GM23248 (cell line): ENCODE data around the gene ANKLE2. TPM values are rescaled to one million over a fixed set of nuclear protein-coding genes. Genes with fewer than 3 reads are reported as not detected.

ENCODE experiments used
- DNase-seq: peaks from one replicate; pipeline ENCODE4 v3.0.0-alpha.2; 2015
- H2AFZ ChIP-seq: fragments of 200-600 bp; sonication (generic); 2 replicates; pipeline ENCODE4 v1.6.1; 2016; ENCODE audit warnings: antibody characterized with exemption
- H3F3A ChIP-seq: fragments of 200-600 bp; sonication (generic); 2 replicates; pipeline ENCODE4 v1.6.1; 2016; ENCODE audit warnings: mild to moderate bottlenecking, antibody characterized with exemption, mixed run types; ENCODE audit not compliant: insufficient read depth
- H3K27ac ChIP-seq: fragments of 200-600 bp; sonication (generic); 2 replicates; pipeline ENCODE4 v1.5.1; 2016; ENCODE audit warnings: mild to moderate bottlenecking
- H3K27me3 ChIP-seq: fragments of 200-600 bp; sonication (generic); replicated peaks from 2 replicates; pipeline ENCODE4 v1.6.1; 2016; ENCODE audit warnings: mild to moderate bottlenecking; ENCODE audit not compliant: insufficient read depth
- H3K36me3 ChIP-seq: fragments of 200-600 bp; sonication (generic); 2 replicates; pipeline ENCODE4 v1.6.1; 2016; ENCODE audit warnings: low read depth, mild to moderate bottlenecking
- H3K4me1 ChIP-seq: fragments of 200-600 bp; sonication (generic); 2 replicates; pipeline ENCODE4 v1.6.1; 2016; ENCODE audit warnings: mild to moderate bottlenecking; ENCODE audit not compliant: insufficient read depth
- H3K4me2 ChIP-seq: fragments of 200-600 bp; sonication (generic); one replicate; pipeline ENCODE4 v1.6.1; 2016; ENCODE audit warnings: mild to moderate bottlenecking; ENCODE audit not compliant: unreplicated experiment
- H3K4me3 ChIP-seq: fragments of 200-600 bp; sonication (generic); 2 replicates; pipeline ENCODE4 v1.5.1; 2016; ENCODE audit warnings: mild to moderate bottlenecking
- H3K79me2 ChIP-seq: fragments of 200-600 bp; sonication (generic); 2 replicates; pipeline ENCODE4 v1.6.1; 2016; ENCODE audit warnings: mild to moderate bottlenecking; ENCODE audit not compliant: insufficient read depth
- H3K9ac ChIP-seq: fragments of 200-600 bp; sonication (generic); 2 replicates; pipeline ENCODE4 v1.6.1; 2016; ENCODE audit warnings: mild to moderate bottlenecking
- H3K9me2 ChIP-seq: fragments of 200-600 bp; sonication (generic); 2 replicates; pipeline ENCODE4 v1.6.1; 2016; ENCODE audit warnings: mixed run types, mild to moderate bottlenecking, moderate library complexity; ENCODE audit not compliant: insufficient read depth
- H3K9me3 ChIP-seq: fragments of 200-600 bp; sonication (generic); one replicate; pipeline ENCODE4 v1.6.1; 2017; ENCODE audit warnings: low read depth
- H4K20me1 ChIP-seq: fragments of 200-600 bp; sonication (generic); 2 replicates; pipeline ENCODE4 v1.6.0; 2016; ENCODE audit not compliant: insufficient read depth
- EZH2 ChIP-seq: fragments of 200-600 bp; sonication (generic); IDR thresholded peaks from 2 replicates; pipeline ENCODE4 v1.6.1; 2018; ENCODE audit warnings: antibody characterized with exemption, mild to moderate bottlenecking; ENCODE audit not compliant: insufficient read depth, poor library complexity, severe bottlenecking
- EZH2phosphoT487 ChIP-seq: fragments of 200-600 bp; sonication (generic); IDR thresholded peaks from 2 replicates; pipeline ENCODE4 v1.6.1; 2018; ENCODE audit warnings: antibody characterized with exemption, moderate library complexity, mild to moderate bottlenecking, low read depth; ENCODE audit not compliant: insufficient read depth
- WGBS, 2 experiments: methylation state at CpG; one replicate each; pipeline ENCODE4 v1.1.6; 2015 to 2017; ENCODE audit warnings: low lambda C conversion rate in 2 of 2, low coverage in 1 of 2; ENCODE audit errors: missing lambda C conversion rate in 2 of 2; 5-methylcytosine and 5-hydroxymethylcytosine counted together
- in situ Hi-C: fragments of 300-500 bp; cut with MboI; formaldehyde crosslinking; loops from 2 replicates; pipeline ENCODE4 v1.15.0; 2020
- polyA plus RNA-seq: library from polyadenylated mRNA; unstranded; fragments of >200 nt; fragmentation: Nextera tagmentation; extraction: Ambion mirVana; gene quantifications from 2 replicates; pipeline ENCODE4 v1.2.1, GENCODE V29; 2016
- total RNA-seq: library from RNA; depleted of rRNA; stranded (reverse); fragments of >200 nt; shearing (Covaris generic); gene quantifications from 2 replicates; pipeline ENCODE4 v1.2.3, GENCODE V29; 2014

The ANKLE2 gene
- total and polyA plus RNA-seq, 2 experiments from 2014 or later = 49.4 to 69.6 TPM

DNA sequence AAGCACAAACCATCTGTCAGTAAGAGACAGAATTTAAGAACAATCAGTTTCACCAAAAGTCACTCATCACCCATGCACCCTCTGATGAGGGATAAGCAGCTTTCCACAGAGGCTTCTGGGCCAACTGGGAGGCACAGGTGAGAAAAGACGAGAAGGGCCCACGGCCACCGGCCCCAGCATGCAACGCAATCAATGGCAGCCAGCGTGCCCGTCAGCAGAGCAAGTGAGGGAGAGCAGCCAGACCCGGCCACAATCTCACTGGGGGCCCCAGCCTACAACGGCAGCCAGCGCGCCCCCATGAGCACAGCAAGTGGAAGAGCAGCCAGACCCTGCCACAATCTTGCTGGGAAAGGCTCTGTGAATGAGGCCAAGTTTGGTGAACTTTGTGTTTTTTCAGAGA lies 13.3 kb downstream of the ANKLE2 start:
- Histone ChIP-seq H3K4me2 (no peak overlapping the region), H3K9me2 (no peaks in the 10 kb centered on the region), H3K36me3 (peaks cover 82% of the 10 kb centered on the region), H3F3A (no peaks in the 10 kb centered on the region), H3K27me3 (no peaks in the 10 kb centered on the region), H3K4me1 (no peaks in the 10 kb centered on the region), H3K27ac (no peak overlapping the region), H3K9ac (no peak overlapping the region), H3K9me3 (no peaks in the 10 kb centered on the region), H3K4me3 (no peak overlapping the region), H2AFZ (no peak overlapping the region), H4K20me1 (peaks cover 5% of the 10 kb centered on the region; the same call in 1 of the 2 replicates), H3K79me2 (peaks cover 100% of the 10 kb centered on the region)
- DNase-seq = no peak
- WGBS, 2 experiments = 87% methylated on average over 10 of the region's 10 CpGs
- in situ Hi-C loops = no loop called here
- TF ChIP-seq EZH2 (no peak), EZH2phosphoT487 (no peak)

DNA sequence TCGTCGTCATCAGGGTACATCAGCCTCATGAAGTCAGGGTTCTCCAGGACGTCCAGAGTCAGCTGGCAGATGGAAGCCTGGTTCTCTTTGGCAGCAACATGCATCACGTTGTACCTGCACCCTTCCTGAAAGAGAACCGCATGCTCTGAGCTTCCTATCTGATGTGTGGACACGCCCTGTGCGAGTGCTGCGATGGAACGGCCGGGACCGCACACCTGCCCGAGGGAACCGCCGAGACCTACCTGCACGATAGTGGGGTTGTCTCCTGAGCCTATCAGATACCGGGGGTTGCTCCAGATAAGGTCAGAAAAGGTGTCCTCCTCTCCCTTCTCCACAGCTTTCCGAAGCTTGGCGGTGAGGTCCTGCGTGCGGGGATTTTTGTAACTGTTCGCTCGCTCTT lies 13.7 kb downstream of the ANKLE2 start:
- no peak overlapping the region for H3K27ac ChIP-seq
- H3F3A ChIP-seq = no peaks in the 10 kb centered on the region
- H3K9ac ChIP-seq = no peak overlapping the region
- H3K4me1 ChIP-seq = no peaks in the 10 kb centered on the region
- H3K9me3 ChIP-seq = no peaks in the 10 kb centered on the region
- peaks cover 100% of the 10 kb centered on the region for H3K79me2 ChIP-seq
- H3K4me3 ChIP-seq = no peak overlapping the region
- H2AFZ ChIP-seq = no peak overlapping the region
- no peak for DNase-seq
- peaks cover 7% of the 10 kb centered on the region for H4K20me1 ChIP-seq
- TF ChIP-seq EZH2phosphoT487 (no peak), EZH2 (no peak)
- peaks cover 82% of the 10 kb centered on the region for H3K36me3 ChIP-seq
- 92 to 95% methylated on average over 22 of the region's 22 CpGs for WGBS, 2 experiments
- in situ Hi-C loops = no loop called here
- no peaks in the 10 kb centered on the region for H3K27me3 ChIP-seq
- H3K9me2 ChIP-seq = no peaks in the 10 kb centered on the region
- H3K4me2 ChIP-seq = no peak overlapping the region

DNA sequence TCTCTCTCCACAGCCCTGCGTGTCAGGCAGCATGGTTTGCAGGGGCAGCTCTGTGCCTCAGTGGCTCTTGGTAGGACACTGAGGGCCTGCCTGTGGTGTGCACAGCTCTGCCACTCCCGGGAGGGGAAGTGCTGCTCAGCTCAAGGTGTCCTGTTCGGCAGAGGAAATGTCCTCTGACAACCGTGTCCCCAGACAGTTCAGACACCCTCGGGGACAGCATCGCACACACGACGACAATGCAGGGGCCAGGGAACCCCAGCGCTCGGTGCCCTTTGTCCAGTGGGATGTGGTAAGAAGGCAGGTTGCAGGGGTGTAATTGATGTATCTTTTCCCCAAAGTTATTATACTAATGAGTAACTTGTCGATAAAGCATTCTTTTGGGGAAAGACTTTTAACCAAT lies 14.2 kb downstream of the ANKLE2 start:
- peaks cover 100% of the 10 kb centered on the region for H3K79me2 ChIP-seq

DNA sequence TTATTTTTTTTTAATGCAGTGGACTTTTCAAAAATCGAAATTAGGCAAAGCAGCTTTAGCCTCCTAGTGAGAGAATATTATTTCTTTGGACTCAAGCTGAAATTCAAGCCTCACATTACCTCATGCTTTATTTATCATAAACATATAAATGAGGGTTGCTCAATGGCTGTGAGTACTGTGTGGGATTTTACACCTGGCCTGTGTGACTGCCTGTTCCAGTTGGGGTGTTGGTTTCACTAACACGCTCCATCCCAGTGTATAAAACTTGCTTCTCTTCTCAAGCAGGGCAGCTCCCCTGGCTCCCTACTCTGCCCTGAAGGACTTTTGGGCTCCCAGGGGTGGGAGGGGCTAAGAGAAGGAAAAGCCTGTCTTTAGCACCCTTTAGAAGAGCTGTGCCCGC lies 15.0 kb downstream of the ANKLE2 start:
- H3K4me1 ChIP-seq = no peaks in the 10 kb centered on the region
- peaks cover 15% of the 10 kb centered on the region for H4K20me1 ChIP-seq
- H3K36me3 ChIP-seq = peaks cover 85% of the 10 kb centered on the region
- peaks cover 100% of the 10 kb centered on the region for H3K79me2 ChIP-seq
- DNase-seq = no peak
- no peaks in the 10 kb centered on the region for H3K9me3 ChIP-seq
- no peaks in the 10 kb centered on the region for H3K27me3 ChIP-seq
- 0 out of 2 replicates have a peak, but pooled peaks cover 7% of the 10 kb centered on the region for H3F3A ChIP-seq
- in situ Hi-C loops = no loop called here
- no peaks in the 10 kb centered on the region for H3K9me2 ChIP-seq
- no peak overlapping the region for H3K4me3 ChIP-seq
- no peak overlapping the region for H3K4me2 ChIP-seq
- no peak overlapping the region for H3K27ac ChIP-seq
- no peak overlapping the region for H3K9ac ChIP-seq
- WGBS, 2 experiments = 94 to 95% methylated on average over 3 of the region's 3 CpGs
- no peak overlapping the region for H2AFZ ChIP-seq
- TF ChIP-seq EZH2 (no peak), EZH2phosphoT487 (no peak)

More for the DNA sequence above, 14.2 kb downstream of the ANKLE2 start:
- 96 to 98% methylated on average over 11 of the region's 11 CpGs for WGBS, 2 experiments
- no peak overlapping the region for H3K27ac ChIP-seq
- no peaks in the 10 kb centered on the region for H3K27me3 ChIP-seq
- H4K20me1 ChIP-seq = peaks cover 12% of the 10 kb centered on the region
- H3K9me2 ChIP-seq = no peaks in the 10 kb centered on the region
- H3K9ac ChIP-seq = no peak overlapping the region
- no peak overlapping the region for H3K4me3 ChIP-seq
- no peak overlapping the region for H3K4me2 ChIP-seq
- no peak for DNase-seq
- no peaks in the 10 kb centered on the region for H3F3A ChIP-seq
- no peak overlapping the region for H2AFZ ChIP-seq
- peaks cover 82% of the 10 kb centered on the region for H3K36me3 ChIP-seq
- H3K9me3 ChIP-seq = no peaks in the 10 kb centered on the region
- no peaks in the 10 kb centered on the region for H3K4me1 ChIP-seq
- TF ChIP-seq EZH2phosphoT487 = no peak
- TF ChIP-seq EZH2 = no peak
- in situ Hi-C loops = no loop called here

DNA sequence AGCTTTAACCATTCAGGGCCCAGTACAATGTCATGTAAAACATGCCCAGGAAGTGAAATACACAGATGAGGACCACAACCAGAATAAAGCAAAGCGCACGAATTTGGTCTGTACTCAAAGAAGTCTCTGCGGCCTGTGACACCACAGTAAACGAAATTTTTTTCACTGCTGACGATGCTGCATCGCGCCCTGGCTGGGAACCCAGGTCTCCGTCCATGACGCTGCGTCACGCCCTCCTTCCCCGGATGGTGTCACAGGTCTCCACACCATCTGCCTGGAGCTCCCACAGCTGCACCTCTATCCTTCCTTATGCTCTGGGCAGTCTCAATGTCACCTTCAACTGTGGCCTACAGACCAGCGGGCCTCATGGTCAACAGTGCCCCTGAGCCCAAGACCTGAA lies 17.8 kb downstream of the ANKLE2 start:
- H2AFZ ChIP-seq = no peak overlapping the region
- 90% methylated on average over 13 of the region's 13 CpGs for WGBS, 2 experiments
- H3K4me3 ChIP-seq = no peak overlapping the region
- H3K27ac ChIP-seq = no peak overlapping the region
- H4K20me1 ChIP-seq = peaks cover 15% of the 10 kb centered on the region
- no peaks in the 10 kb centered on the region for H3K9me3 ChIP-seq
- TF ChIP-seq EZH2phosphoT487 (no peak), EZH2 (no peak)
- no peaks in the 10 kb centered on the region for H3K9me2 ChIP-seq
- H3F3A ChIP-seq = 0 out of 2 replicates have a peak, but pooled peaks cover 12% of the 10 kb centered on the region
- H3K4me2 ChIP-seq = no peak overlapping the region
- DNase-seq = no peak
- H3K27me3 ChIP-seq = no peaks in the 10 kb centered on the region
- H3K36me3 ChIP-seq = peaks cover 84% of the 10 kb centered on the region
- no peak overlapping the region for H3K9ac ChIP-seq
- peaks cover 100% of the 10 kb centered on the region for H3K79me2 ChIP-seq
- in situ Hi-C loops = no loop called here
- no peaks in the 10 kb centered on the region for H3K4me1 ChIP-seq
